H9 (cell line): ENCODE measurements around the gene GRB10. TPM values are rescaled to one million over a fixed set of nuclear protein-coding genes. Genes with fewer than 3 reads are reported as not detected.

Experiments used
- DNase-seq: peaks from one replicate; pipeline ENCODE4 v3.0.0-alpha.2; 2017
- H2AFZ ChIP-seq: one replicate; pipeline ENCODE4 v1.6.1; 2013; ENCODE audit warnings: mild to moderate bottlenecking, low read length, control low read depth, moderate library complexity
- H2AK5ac ChIP-seq: 2 replicates; pipeline ENCODE4 v1.6.1; 2013; ENCODE audit warnings: low read length, control low read depth, mixed read lengths; ENCODE audit not compliant: insufficient read length
- H2BK120ac ChIP-seq: one replicate; pipeline ENCODE4 v1.6.1; 2013; ENCODE audit warnings: low read depth, mild to moderate bottlenecking, low read length, control low read depth, inconsistent platforms; ENCODE audit not compliant: poor library complexity, severe bottlenecking
- H2BK12ac ChIP-seq: 2 replicates; pipeline ENCODE4 v1.6.1; 2013; ENCODE audit warnings: low read length, control low read depth, mixed read lengths, low read depth; ENCODE audit not compliant: insufficient read length
- H2BK15ac ChIP-seq: 2 replicates; pipeline ENCODE4 v1.6.1; 2013; ENCODE audit warnings: low read depth, low read length, control low read depth
- H2BK20ac ChIP-seq: one replicate; pipeline ENCODE4 v1.6.1; 2013; ENCODE audit warnings: low read depth, mild to moderate bottlenecking, low read length, control low read depth, inconsistent platforms; ENCODE audit not compliant: poor library complexity, severe bottlenecking
- H2BK5ac ChIP-seq: 2 replicates; pipeline ENCODE4 v1.6.1; 2013; ENCODE audit warnings: low read length, control low read depth, mixed read lengths; ENCODE audit not compliant: insufficient read length
- H3K14ac ChIP-seq: 2 replicates; pipeline ENCODE4 v1.6.1; 2013; ENCODE audit warnings: low read length, control low read depth; ENCODE audit not compliant: insufficient read depth
- H3K18ac ChIP-seq: 2 replicates; pipeline ENCODE4 v1.6.1; 2013; ENCODE audit warnings: low read depth, mild to moderate bottlenecking, mixed read lengths, low read length, control low read depth; ENCODE audit not compliant: insufficient read length
- H3K23ac ChIP-seq: 2 replicates; pipeline ENCODE4 v1.6.1; 2013; ENCODE audit warnings: low read length, control low read depth, mixed read lengths, low read depth; ENCODE audit not compliant: insufficient read length
- H3K23me2 ChIP-seq: 2 replicates; pipeline ENCODE4 v1.6.1; 2013; ENCODE audit warnings: low read depth, mild to moderate bottlenecking, mixed read lengths, low read length, control low read depth; ENCODE audit not compliant: insufficient read length, poor library complexity, severe bottlenecking
- H3K27ac ChIP-seq: 2 replicates; pipeline ENCODE4 v1.5.1; 2013; ENCODE audit warnings: low read length, control low read depth, mixed read lengths, low read depth; ENCODE audit not compliant: insufficient read length
- H3K27me3 ChIP-seq: 2 replicates; pipeline ENCODE4 v1.6.1; 2013; ENCODE audit warnings: low read length, control low read depth, inconsistent platforms; ENCODE audit not compliant: insufficient read depth
- H3K4ac ChIP-seq: 2 replicates; pipeline ENCODE4 v1.6.1; 2013; ENCODE audit warnings: low read depth, mild to moderate bottlenecking, control low read depth, inconsistent platforms, low read length, moderate library complexity
- H3K4me1 ChIP-seq: 2 replicates; pipeline ENCODE4 v1.6.1; 2013; ENCODE audit warnings: low read length, control low read depth, inconsistent platforms; ENCODE audit not compliant: insufficient read depth
- H3K4me2 ChIP-seq: 2 replicates; pipeline ENCODE4 v1.6.1; 2013; ENCODE audit warnings: low read length, control low read depth, mixed read lengths; ENCODE audit not compliant: insufficient read length, insufficient read depth
- H3K56ac ChIP-seq: 2 replicates; pipeline ENCODE4 v1.6.1; 2013; ENCODE audit warnings: low read depth, mild to moderate bottlenecking, mixed read lengths, low read length, control low read depth; ENCODE audit not compliant: insufficient read length
- H3K79me1 ChIP-seq: 2 replicates; pipeline ENCODE4 v1.6.1; 2013; ENCODE audit warnings: low read depth, mild to moderate bottlenecking, moderate library complexity, low read length, control low read depth, inconsistent platforms; ENCODE audit not compliant: insufficient read depth, poor library complexity, severe bottlenecking
- H3K79me2 ChIP-seq: 2 replicates; pipeline ENCODE4 v1.6.1; 2013; ENCODE audit warnings: low read length, control low read depth, inconsistent platforms; ENCODE audit not compliant: insufficient read depth
- H3K9ac ChIP-seq: 2 replicates; pipeline ENCODE4 v1.6.1; 2013; ENCODE audit warnings: low read length, control low read depth, mixed read lengths; ENCODE audit not compliant: insufficient read length; ENCODE audit errors: extremely low read depth
- H3K9me3 ChIP-seq: one replicate; pipeline ENCODE4 v1.6.1; 2013; ENCODE audit warnings: low read depth, low read length, inconsistent platforms; ENCODE audit not compliant: control insufficient read depth
- H3T11ph ChIP-seq: one replicate; pipeline ENCODE4 v1.6.1; 2013; ENCODE audit warnings: mild to moderate bottlenecking, low read length, control low read depth, inconsistent platforms
- H4K20me1 ChIP-seq: one replicate; pipeline ENCODE4 v1.6.1; 2013; ENCODE audit not compliant: control insufficient read depth, insufficient read length, insufficient read depth
- H4K5ac ChIP-seq: 2 replicates; pipeline ENCODE4 v1.6.1; 2013; ENCODE audit warnings: low read depth, mild to moderate bottlenecking, mixed read lengths, low read length, control low read depth; ENCODE audit not compliant: insufficient read length
- H4K8ac ChIP-seq: replicated peaks from 2 replicates; pipeline ENCODE4 v1.6.1; 2013; ENCODE audit warnings: low read length, control low read depth, mixed read lengths, low read depth; ENCODE audit not compliant: insufficient read length
- H4K91ac ChIP-seq: 2 replicates; pipeline ENCODE4 v1.6.1; 2013; ENCODE audit warnings: low read depth, mild to moderate bottlenecking, moderate library complexity, mixed read lengths, low read length, control low read depth; ENCODE audit not compliant: insufficient read length
- H3K27ac Mint-ChIP-seq, 3 experiments: 2 replicates in 2 of 3; 3 replicates in 1 of 3; pipeline ENCODE4 v1.8.0; 2020 to 2021; ENCODE audit warnings: mixed read lengths in 3 of 3, mild to moderate bottlenecking in 1 of 3, moderate library complexity in 1 of 3
- H3K27me3 Mint-ChIP-seq: 2 replicates; pipeline ENCODE4 v1.8.0; 2021; ENCODE audit warnings: low read depth, mild to moderate bottlenecking, moderate library complexity, mixed read lengths
- H3K36me3 Mint-ChIP-seq, 3 experiments: 2 replicates in 2 of 3; 3 replicates in 1 of 3; pipeline ENCODE4 v1.8.0; 2020 to 2021; ENCODE audit warnings: low read depth in 3 of 3, mixed read lengths in 3 of 3; ENCODE audit not compliant: insufficient read depth in 1 of 3
- H3K4me1 Mint-ChIP-seq, 2 experiments: 2 replicates each; pipeline ENCODE4 v1.8.0; 2020; ENCODE audit warnings: mixed read lengths in 2 of 2
- H3K4me3 Mint-ChIP-seq, 2 experiments: 2 replicates in 1 of 2; 3 replicates in 1 of 2; pipeline ENCODE4 v1.8.0; 2020 to 2021; ENCODE audit warnings: mild to moderate bottlenecking in 2 of 2, mixed read lengths in 2 of 2, moderate library complexity in 1 of 2
- H3K9me3 Mint-ChIP-seq, 2 experiments: 2 replicates in 1 of 2; 3 replicates in 1 of 2; pipeline ENCODE4 v1.8.0; 2020; ENCODE audit warnings: mild to moderate bottlenecking in 2 of 2, mixed read lengths in 2 of 2, moderate library complexity in 1 of 2
- WGBS: extraction: QIAGEN DNeasy Blood & Tissue Kit; methylation state at CpG from one replicate; pipeline ENCODE4 v1.1.7; 2013; ENCODE audit warnings: missing lambda C conversion rate, low lambda C conversion rate, mixed read lengths; ENCODE audit not compliant: insufficient read length; ENCODE audit errors: extremely low coverage; 5-methylcytosine and 5-hydroxymethylcytosine counted together
- total RNA-seq: library from RNA; stranded (reverse); gene quantifications from 2 replicates; pipeline ENCODE4 v1.2.1, GENCODE V29; 2021
- TF ChIP-seq, protein P1 (sequence below): fragments of 200-600 bp; sonication (generic); conservative IDR thresholded peaks from 3 replicates; pipeline ENCODE4 v1.8.0; 2021; ENCODE audit warnings: antibody characterized with exemption, mild to moderate bottlenecking

Gene GRB10
- total RNA-seq, 1 experiment from 2014 or later, result 108 TPM

DNA sequence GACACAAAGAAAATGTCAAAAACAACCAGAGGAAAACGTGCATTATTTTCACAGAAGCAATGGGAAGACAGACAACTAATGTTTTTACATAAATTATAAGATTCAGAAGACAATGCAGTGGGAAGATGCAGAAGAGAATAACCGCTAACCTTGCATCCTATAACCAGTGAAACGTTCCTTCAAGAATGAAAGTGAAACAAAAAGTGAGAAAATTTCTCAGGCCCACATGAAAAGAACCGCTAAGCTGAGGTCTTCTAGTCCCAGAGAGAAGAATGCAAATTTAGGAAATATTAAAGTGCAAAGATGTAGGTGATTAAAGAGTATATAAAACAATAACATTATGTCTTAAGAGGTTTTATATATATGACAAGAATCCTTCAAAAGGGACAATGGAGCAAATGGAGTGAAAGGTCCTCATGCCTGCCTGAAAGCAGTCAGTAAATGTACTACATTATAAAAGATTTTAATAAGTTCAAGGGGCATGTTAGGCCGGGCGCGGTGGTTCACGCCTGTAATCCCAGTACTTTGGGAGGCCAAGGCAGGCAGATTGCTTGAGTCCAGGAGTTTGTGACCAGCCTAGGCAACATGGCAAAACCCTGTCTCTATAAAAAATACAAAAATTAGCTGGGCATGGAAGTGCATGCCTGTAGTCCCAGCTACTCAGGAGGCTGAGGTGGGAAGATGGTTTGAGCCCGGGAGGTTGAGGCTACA, 174.3 kb downstream of the GRB10 start:
- no peaks in the 10 kb centered on the region for H3K9me3 ChIP-seq
- peaks cover 33 to 78% (median 48%) of the 10 kb centered on the region in 3 experiments; a peak in 6 of 7 replicates for H3K36me3 Mint-ChIP-seq
- no peaks in the 10 kb centered on the region for H3K79me1 ChIP-seq
- TF ChIP-seq, protein P1, sequence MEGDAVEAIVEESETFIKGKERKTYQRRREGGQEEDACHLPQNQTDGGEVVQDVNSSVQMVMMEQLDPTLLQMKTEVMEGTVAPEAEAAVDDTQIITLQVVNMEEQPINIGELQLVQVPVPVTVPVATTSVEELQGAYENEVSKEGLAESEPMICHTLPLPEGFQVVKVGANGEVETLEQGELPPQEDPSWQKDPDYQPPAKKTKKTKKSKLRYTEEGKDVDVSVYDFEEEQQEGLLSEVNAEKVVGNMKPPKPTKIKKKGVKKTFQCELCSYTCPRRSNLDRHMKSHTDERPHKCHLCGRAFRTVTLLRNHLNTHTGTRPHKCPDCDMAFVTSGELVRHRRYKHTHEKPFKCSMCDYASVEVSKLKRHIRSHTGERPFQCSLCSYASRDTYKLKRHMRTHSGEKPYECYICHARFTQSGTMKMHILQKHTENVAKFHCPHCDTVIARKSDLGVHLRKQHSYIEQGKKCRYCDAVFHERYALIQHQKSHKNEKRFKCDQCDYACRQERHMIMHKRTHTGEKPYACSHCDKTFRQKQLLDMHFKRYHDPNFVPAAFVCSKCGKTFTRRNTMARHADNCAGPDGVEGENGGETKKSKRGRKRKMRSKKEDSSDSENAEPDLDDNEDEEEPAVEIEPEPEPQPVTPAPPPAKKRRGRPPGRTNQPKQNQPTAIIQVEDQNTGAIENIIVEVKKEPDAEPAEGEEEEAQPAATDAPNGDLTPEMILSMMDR, result no peak
- H3K14ac ChIP-seq, result no peak overlapping the region
- no peak overlapping the region for H3T11ph ChIP-seq
- no peak overlapping the region for H2BK120ac ChIP-seq
- H4K5ac ChIP-seq, result no peak overlapping the region
- H3K56ac ChIP-seq, result no peak overlapping the region
- peaks cover under 1 to 5% of the 10 kb centered on the region in 2 experiments; a peak in 2 of 4 replicates for H3K4me1 Mint-ChIP-seq
- no CpG with 5 or more reads among the region's 9 CpGs for WGBS
- no peak overlapping the region for H2AFZ ChIP-seq
- H2BK12ac ChIP-seq, result no peak overlapping the region
- H3K4me3 Mint-ChIP-seq, result no peak overlapping the region
- no peak overlapping the region for H3K27ac ChIP-seq
- no peak overlapping the region for H4K8ac ChIP-seq
- no peak overlapping the region for H3K4me2 ChIP-seq
- H4K20me1 ChIP-seq, result no peaks in the 10 kb centered on the region
- no peak overlapping the region for H4K91ac ChIP-seq
- no peaks in the 10 kb centered on the region for H3K23me2 ChIP-seq
- H3K4ac ChIP-seq, result no peak overlapping the region
- no peaks in the 10 kb centered on the region for H3K4me1 ChIP-seq
- H3K18ac ChIP-seq, result no peak overlapping the region
- H3K23ac ChIP-seq, result no peak overlapping the region
- no peak for DNase-seq
- H3K9me3 Mint-ChIP-seq, result no peaks in the 10 kb centered on the region
- H3K79me2 ChIP-seq, result no peaks in the 10 kb centered on the region
- H2AK5ac ChIP-seq, result no peak overlapping the region
- no peak overlapping the region for H3K27ac Mint-ChIP-seq
- H3K27me3 Mint-ChIP-seq, result no peaks in the 10 kb centered on the region
- no peak overlapping the region for H2BK5ac ChIP-seq
- H3K27me3 ChIP-seq, result no peaks in the 10 kb centered on the region
- no peak overlapping the region for H3K9ac ChIP-seq
- no peak overlapping the region for H2BK15ac ChIP-seq
- H2BK20ac ChIP-seq, result no peak overlapping the region
